ENCODE data around the gene LENG9. TPM values are rescaled to one million over a fixed set of nuclear protein-coding genes. Genes with fewer than 3 reads are reported as not detected.

LENG9 gene
- total and polyA plus RNA-seq, 2 of the 13 experiments (the other 11 are each of a cell fraction or from before 2014, with no cell fraction given), result 0.75 to 2.9 TPM

DNA sequence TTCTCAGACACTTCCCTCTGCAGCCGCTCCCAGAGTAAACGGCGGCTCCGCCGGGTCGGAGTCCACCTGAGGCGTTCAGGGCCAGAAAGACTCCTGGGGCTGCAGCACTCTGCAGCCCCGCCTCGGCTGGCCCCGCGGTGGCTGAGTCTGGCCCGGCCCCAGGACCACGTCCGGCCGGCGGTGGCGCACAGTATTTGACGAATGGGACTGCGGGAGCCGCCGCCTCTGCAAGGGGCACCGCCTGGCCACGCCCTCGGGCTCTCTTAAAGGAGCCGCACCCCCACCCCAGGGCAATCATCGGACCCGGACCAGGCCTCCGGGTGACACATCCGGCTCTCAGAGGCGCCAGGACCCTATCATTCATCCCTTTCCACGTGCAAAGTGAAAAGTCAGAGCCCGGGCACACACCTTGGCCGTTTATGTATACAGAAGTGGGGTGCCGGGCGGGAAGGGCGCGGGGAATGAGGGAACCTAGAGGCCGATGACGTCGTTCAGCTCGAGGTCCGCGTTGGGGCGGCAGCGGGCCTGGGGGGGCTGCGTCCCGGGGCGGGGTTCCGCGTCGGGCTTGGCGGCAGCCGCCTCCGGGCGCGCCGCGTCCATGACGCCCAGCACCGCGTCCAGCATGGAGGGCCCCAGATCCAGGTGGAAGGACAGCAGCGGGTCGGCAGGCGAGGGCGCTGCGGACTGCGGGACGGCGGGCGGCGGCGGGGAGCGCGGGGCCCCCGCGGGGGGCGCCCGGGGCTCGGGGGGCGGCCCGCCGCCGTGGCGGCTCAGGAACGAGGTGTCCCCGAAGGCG, 1.2 kb upstream of the LENG9 start (continued):
- TF ChIP-seq, protein P1, sequence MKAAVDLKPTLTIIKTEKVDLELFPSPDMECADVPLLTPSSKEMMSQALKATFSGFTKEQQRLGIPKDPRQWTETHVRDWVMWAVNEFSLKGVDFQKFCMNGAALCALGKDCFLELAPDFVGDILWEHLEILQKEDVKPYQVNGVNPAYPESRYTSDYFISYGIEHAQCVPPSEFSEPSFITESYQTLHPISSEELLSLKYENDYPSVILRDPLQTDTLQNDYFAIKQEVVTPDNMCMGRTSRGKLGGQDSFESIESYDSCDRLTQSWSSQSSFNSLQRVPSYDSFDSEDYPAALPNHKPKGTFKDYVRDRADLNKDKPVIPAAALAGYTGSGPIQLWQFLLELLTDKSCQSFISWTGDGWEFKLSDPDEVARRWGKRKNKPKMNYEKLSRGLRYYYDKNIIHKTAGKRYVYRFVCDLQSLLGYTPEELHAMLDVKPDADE (CRISPR knock-in tag; IDR thresholded peaks at IDR 0.05), result 0 out of 2 replicates have a peak, but pooled peaks have one; percentile 44
- TF ChIP-seq JUND (CRISPR knock-in tag; IDR thresholded peaks at IDR 0.05) (no peak), MIXL1 (CRISPR knock-in tag; IDR thresholded peaks at IDR 0.05) (no peak), ZNF781 (CRISPR knock-in tag; IDR thresholded peaks at IDR 0.05; ENCODE audit: borderline replicate concordance, not compliant biosample characterization) (no peak), WIZ (CRISPR knock-in tag; IDR thresholded peaks at IDR 0.05) (no peak), NAIF1 (CRISPR knock-in tag; IDR thresholded peaks at IDR 0.05; ENCODE audit: borderline replicate concordance) (no peak), RXRA (CRISPR knock-in tag; IDR thresholded peaks at IDR 0.05) (peak; percentile 64), ZFP90 (CRISPR knock-in tag; IDR thresholded peaks at IDR 0.05; ENCODE audit: borderline replicate concordance) (0 out of 2 replicates have a peak, but pooled peaks have one; percentile 55)
- TF ChIP-seq, protein P2, sequence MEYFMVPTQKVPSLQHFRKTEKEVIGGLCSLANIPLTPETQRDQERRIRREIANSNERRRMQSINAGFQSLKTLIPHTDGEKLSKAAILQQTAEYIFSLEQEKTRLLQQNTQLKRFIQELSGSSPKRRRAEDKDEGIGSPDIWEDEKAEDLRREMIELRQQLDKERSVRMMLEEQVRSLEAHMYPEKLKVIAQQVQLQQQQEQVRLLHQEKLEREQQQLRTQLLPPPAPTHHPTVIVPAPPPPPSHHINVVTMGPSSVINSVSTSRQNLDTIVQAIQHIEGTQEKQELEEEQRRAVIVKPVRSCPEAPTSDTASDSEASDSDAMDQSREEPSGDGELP (IDR thresholded peaks at IDR 0.05; ENCODE audit: borderline replicate concordance, low read depth), result peak; percentile 7; the same call in 1 of the 2 replicates
- TF ChIP-seq, protein P3, sequence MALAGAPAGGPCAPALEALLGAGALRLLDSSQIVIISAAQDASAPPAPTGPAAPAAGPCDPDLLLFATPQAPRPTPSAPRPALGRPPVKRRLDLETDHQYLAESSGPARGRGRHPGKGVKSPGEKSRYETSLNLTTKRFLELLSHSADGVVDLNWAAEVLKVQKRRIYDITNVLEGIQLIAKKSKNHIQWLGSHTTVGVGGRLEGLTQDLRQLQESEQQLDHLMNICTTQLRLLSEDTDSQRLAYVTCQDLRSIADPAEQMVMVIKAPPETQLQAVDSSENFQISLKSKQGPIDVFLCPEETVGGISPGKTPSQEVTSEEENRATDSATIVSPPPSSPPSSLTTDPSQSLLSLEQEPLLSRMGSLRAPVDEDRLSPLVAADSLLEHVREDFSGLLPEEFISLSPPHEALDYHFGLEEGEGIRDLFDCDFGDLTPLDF (CRISPR knock-in tag; IDR thresholded peaks at IDR 0.05), result peak; percentile 43; the same call in 1 of the 2 replicates
- TF ChIP-seq, protein P4, sequence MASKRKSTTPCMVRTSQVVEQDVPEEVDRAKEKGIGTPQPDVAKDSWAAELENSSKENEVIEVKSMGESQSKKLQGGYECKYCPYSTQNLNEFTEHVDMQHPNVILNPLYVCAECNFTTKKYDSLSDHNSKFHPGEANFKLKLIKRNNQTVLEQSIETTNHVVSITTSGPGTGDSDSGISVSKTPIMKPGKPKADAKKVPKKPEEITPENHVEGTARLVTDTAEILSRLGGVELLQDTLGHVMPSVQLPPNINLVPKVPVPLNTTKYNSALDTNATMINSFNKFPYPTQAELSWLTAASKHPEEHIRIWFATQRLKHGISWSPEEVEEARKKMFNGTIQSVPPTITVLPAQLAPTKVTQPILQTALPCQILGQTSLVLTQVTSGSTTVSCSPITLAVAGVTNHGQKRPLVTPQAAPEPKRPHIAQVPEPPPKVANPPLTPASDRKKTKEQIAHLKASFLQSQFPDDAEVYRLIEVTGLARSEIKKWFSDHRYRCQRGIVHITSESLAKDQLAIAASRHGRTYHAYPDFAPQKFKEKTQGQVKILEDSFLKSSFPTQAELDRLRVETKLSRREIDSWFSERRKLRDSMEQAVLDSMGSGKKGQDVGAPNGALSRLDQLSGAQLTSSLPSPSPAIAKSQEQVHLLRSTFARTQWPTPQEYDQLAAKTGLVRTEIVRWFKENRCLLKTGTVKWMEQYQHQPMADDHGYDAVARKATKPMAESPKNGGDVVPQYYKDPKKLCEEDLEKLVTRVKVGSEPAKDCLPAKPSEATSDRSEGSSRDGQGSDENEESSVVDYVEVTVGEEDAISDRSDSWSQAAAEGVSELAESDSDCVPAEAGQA (IDR thresholded peaks at IDR 0.05; ENCODE audit: low read depth), result 0 out of 2 replicates have a peak, but pooled peaks have one; percentile 29
- TF ChIP-seq, protein P4 (CRISPR knock-in tag; IDR thresholded peaks at IDR 0.05; ENCODE audit: borderline replicate concordance), result peak; percentile 74; the same call in 1 of the 2 replicates
- TF ChIP-seq, protein P5, sequence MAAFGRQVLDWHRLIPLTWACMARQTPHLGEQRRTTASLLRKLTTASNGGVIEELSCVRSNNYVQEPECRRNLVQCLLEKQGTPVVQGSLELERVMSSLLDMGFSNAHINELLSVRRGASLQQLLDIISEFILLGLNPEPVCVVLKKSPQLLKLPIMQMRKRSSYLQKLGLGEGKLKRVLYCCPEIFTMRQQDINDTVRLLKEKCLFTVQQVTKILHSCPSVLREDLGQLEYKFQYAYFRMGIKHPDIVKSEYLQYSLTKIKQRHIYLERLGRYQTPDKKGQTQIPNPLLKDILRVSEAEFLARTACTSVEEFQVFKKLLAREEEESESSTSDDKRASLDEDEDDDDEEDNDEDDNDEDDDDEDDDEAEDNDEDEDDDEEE (CRISPR knock-in tag; IDR thresholded peaks at IDR 0.05), result no peak
- TF ChIP-seq, protein P6, sequence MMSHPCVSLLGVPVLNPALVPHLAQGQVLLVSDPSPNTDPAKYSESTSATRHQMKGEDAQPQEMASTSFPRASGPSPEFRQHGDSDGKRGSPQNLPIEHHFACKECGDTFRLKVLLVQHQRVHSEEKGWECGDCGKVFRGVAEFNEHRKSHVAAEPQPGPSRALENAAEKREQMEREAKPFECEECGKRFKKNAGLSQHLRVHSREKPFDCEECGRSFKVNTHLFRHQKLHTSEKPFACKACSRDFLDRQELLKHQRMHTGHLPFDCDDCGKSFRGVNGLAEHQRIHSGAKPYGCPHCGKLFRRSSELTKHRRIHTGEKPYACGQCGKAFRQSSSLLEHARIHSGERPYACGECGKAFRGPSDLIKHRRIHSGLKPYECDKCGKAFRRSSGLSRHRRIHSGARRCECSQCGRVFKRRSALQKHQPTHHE (CRISPR knock-in tag; IDR thresholded peaks at IDR 0.05; ENCODE audit: borderline replicate concordance), result no peak

Data from HepG2 (cell line).